Sigmoid colon (tissue), 7 donors: Measurements from ENCODE around the gene CD4. TPM values are rescaled to one million over a fixed set of nuclear protein-coding genes. Genes with fewer than 3 reads are reported as not detected.
"Not testable (repeated sequence)": the region's sequence is repeated elsewhere in the genome, so short reads cannot be mapped to it uniquely, and the experiment has no call there.

Experiments used
- DNase-seq: peaks from one replicate; pipeline ENCODE4 v3.0.0-alpha.2; 2019
- H3K27ac ChIP-seq, 4 donors: fragments of 200-600 bp; sonication (generic); one replicate each; pipeline ENCODE4 v1.5.1; 2016 to 2019; ENCODE audit warnings: mild to moderate bottlenecking in 1 of 4
- H3K27me3 ChIP-seq, 3 donors: fragments of 200-600 bp; sonication (generic); one replicate each; pipeline ENCODE4 v1.5.1; 2019; ENCODE audit warnings: mild to moderate bottlenecking in 1 of 3
- H3K36me3 ChIP-seq, 4 donors: fragments of 200-600 bp; sonication (generic); one replicate each; pipeline ENCODE4 v1.5.1; 2016 to 2019
- H3K4me1 ChIP-seq, 4 donors: fragments of 200-600 bp; sonication (generic); one replicate each; pipeline ENCODE4 v1.5.1; 2017 to 2019
- H3K4me3 ChIP-seq, 4 donors: fragments of 200-600 bp; sonication (generic); one replicate each; pipeline ENCODE4 v1.5.1; 2017 to 2019; ENCODE audit warnings: mild to moderate bottlenecking in 2 of 4, moderate library complexity in 1 of 4
- H3K9me3 ChIP-seq, 4 donors: fragments of 200-600 bp in 3 of 4; sonication (generic) in 3 of 4; one replicate each; pipeline versions ENCODE4 v1.5.1 to v1.6.1; 2013 to 2019
- EP300 ChIP-seq, 4 donors: sonication (generic); formaldehyde crosslinking; IDR thresholded peaks; one replicate each; pipeline ENCODE4 v1.6.1; 2017; ENCODE audit warnings: antibody characterized with exemption in 4 of 4
- POLR2A ChIP-seq, 2 donors: fragments of 450-650 bp; IDR thresholded peaks; one replicate each; pipeline ENCODE4 v1.6.1; 2016; ENCODE audit warnings: antibody characterized with exemption in 2 of 2, mild to moderate bottlenecking in 2 of 2, moderate library complexity in 2 of 2
- POLR2AphosphoS5 ChIP-seq, 4 donors: sonication (generic); formaldehyde crosslinking; IDR thresholded peaks; one replicate each; pipeline ENCODE4 v1.6.1; 2017; ENCODE audit warnings: antibody characterized with exemption in 4 of 4
- WGBS, 2 donors: extraction: QIAGEN DNeasy Blood & Tissue Kit; methylation state at CpG; one replicate each; pipeline ENCODE4 v1.1.7; 2013; 5-methylcytosine and 5-hydroxymethylcytosine counted together
- intact Hi-C: fragments of 100-400 bp; cut with DNase I; formaldehyde crosslinking; loops from one replicate; pipeline ENCODE4 v1.15.1; 2023
- polyA plus RNA-seq, 3 donors: library from polyadenylated mRNA; stranded (reverse); fragments of 200-250 nt; gene quantifications; one replicate each; pipeline ENCODE4 v1.2.3, GENCODE V29; 2013
- total RNA-seq, 4 donors: library from RNA; depleted of rRNA; stranded (reverse); fragments of >200 nt; gene quantifications; one replicate each; pipeline ENCODE4 v1.1.0, GENCODE V29; 2016
- TF ChIP-seq, protein P1 (sequence below), 4 experiments: fragments of 450-650 bp in 3 of 4; fragments of 200-600 bp in 1 of 4; IDR thresholded peaks; one replicate each; pipeline ENCODE4 v1.5.1; 2016 to 2019; ENCODE audit warnings: antibody characterized with exemption in 4 of 4, mild to moderate bottlenecking in 3 of 4, moderate library complexity in 2 of 4
- donor health status: healthy with polysubstance abuse.
- donor health status: Bipolar disorder and iron deficiency.
- donor health status: healthy.

The CD4 gene
- total RNA-seq (10 to 100 TPM in 3 of 4 donors, 1 to 10 TPM in 1; 2.5 to 12.8 (median 11.5) TPM), polyA plus RNA-seq (10 to 100 TPM in 2 of 3 donors, 1 to 10 TPM in 1; 4.8 to 29.7 (median 26.6) TPM)

DNA sequence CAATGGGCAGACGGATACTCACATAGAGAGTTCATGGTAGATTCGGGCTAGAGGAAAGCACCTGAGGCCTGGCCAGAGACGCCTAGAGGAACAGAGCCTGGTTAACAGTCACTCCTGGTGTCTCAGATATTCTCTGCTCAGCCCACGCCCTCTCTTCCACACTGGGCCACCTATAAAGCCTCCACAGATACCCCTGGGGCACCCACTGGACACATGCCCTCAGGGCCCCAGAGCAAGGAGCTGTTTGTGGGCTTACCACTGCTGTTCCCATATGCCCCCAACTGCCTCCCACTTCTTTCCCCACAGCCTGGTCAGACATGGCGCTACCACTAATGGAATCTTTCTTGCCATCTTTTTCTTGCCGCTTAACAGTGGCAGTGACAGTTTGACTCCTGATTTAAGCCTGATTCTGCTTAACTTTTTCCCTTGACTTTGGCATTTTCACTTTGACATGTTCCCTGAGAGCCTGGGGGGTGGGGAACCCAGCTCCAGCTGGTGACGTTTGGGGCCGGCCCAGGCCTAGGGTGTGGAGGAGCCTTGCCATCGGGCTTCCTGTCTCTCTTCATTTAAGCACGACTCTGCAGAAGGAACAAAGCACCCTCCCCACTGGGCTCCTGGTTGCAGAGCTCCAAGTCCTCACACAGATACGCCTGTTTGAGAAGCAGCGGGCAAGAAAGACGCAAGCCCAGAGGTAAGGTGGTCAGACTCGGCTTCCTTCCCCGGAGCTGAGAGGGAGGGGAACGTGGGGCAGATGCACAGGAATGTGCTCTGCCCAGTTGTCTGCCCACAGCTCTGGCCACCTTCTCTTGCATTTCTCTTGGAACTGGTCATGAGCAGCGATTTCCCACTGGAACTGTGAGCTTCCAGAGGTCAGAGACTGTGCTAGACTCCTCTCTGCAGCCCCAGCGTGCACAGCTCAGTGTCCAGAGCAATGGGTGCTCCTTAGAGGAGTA is at the start of gene CD4:
CD4 (plus strand) TSS at position 557 of the 953 bp plus-strand sequence. CDS start 10,611 bp downstream, outside the sequence.
- Histone ChIP-seq H3K4me1 (no peaks in the 10 kb centered on the region), H3K27ac (peak within 1 kb of the TSS; percentile 30 to 43 (median 36)), H3K36me3 (no peaks in the 10 kb centered on the region), H3K27me3 (no peaks in the 10 kb centered on the region), H3K9me3 (no peaks in the 10 kb centered on the region), H3K4me3 (peak within 1 kb of the TSS in 3 of 4 donors; percentile 16 to 36 (median 24))
- WGBS, 2 donors, result 52 to 60% methylated on average over 18 of the region's 18 CpGs
- TF ChIP-seq, protein P1, sequence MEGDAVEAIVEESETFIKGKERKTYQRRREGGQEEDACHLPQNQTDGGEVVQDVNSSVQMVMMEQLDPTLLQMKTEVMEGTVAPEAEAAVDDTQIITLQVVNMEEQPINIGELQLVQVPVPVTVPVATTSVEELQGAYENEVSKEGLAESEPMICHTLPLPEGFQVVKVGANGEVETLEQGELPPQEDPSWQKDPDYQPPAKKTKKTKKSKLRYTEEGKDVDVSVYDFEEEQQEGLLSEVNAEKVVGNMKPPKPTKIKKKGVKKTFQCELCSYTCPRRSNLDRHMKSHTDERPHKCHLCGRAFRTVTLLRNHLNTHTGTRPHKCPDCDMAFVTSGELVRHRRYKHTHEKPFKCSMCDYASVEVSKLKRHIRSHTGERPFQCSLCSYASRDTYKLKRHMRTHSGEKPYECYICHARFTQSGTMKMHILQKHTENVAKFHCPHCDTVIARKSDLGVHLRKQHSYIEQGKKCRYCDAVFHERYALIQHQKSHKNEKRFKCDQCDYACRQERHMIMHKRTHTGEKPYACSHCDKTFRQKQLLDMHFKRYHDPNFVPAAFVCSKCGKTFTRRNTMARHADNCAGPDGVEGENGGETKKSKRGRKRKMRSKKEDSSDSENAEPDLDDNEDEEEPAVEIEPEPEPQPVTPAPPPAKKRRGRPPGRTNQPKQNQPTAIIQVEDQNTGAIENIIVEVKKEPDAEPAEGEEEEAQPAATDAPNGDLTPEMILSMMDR (IDR thresholded peaks at IDR 0.05), result no peak
- TF ChIP-seq POLR2AphosphoS5 (IDR thresholded peaks at IDR 0.05) (peak in 2 of 4 donors; percentile 40 to 41), POLR2A (IDR thresholded peaks at IDR 0.05) (peak in 1 of 2 donors; percentile 25), EP300 (IDR thresholded peaks at IDR 0.05) (no peak)
- intact Hi-C loops, result no loop called here
- DNase-seq, result no peak

DNA sequence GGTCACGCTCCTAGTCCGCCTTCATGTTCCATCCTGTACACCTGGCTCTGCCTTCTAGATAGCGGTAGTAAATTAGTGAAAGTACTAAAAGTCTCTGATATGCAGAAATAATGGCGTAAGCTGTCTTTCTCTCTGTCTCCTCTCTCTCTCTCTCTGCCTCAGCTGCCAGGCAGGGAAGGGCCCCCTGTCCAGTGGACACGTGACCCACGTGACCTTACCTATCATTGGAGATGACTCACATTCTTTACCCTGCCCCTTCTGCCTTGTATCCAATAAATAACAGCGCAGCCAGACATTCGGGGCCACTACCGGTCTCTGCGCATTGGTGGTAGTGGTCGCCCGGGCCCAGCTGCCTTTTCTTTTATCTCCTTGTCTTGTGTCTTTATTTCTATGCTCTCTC is 47.2 kb upstream of the CD4 start:
- intact Hi-C loops, H3K4me3 ChIP-seq, H3K27ac ChIP-seq, DNase-seq, H3K27me3 ChIP-seq, H3K9me3 ChIP-seq, H3K4me1 ChIP-seq: not testable (repeated sequence)
- WGBS, 2 donors, result 75 to 89% methylated on average over 12 of the region's 12 CpGs
- H3K36me3 ChIP-seq, result peaks cover 0 to 11% (median 2%) of the 10 kb centered on the region in 4 donors

DNA sequence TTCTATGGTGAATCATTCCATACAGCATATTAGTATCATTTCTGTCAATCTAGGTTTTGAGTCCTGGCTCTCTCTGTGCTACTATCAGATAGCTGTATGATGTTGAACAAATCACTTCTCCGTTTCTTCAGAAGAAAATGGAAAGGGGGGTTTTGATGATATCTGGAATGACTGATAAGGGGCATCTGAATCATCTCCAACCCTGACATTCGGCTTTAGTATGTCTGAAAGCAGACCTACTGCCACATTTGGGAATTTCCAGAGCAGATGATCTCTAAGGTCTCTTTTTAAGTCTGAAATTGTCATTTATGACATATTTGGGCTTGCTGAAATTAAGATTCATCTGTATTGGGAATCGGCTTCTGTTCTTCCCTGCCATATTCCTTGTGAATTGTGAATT is 46.5 kb upstream of the CD4 start:
- Histone ChIP-seq H3K4me1 (no peaks in the 10 kb centered on the region), H3K4me3 (no peak overlapping the region), H3K27me3 (no peaks in the 10 kb centered on the region), H3K36me3 (peaks cover 1 to 18% (median 7%) of the 10 kb centered on the region in 4 donors), H3K9me3 (no peaks in the 10 kb centered on the region), H3K27ac (no peak overlapping the region)
- WGBS, 2 donors, result 73 to 86% methylated on average over 3 of the region's 3 CpGs
- no peak for DNase-seq
- intact Hi-C loops, result no loop called here
- TF ChIP-seq EP300 (IDR thresholded peaks at IDR 0.05) (no peak), POLR2AphosphoS5 (IDR thresholded peaks at IDR 0.05) (no peak), POLR2A (IDR thresholded peaks at IDR 0.05) (no peak)
- TF ChIP-seq, protein P1 (IDR thresholded peaks at IDR 0.05), result no peak

DNA sequence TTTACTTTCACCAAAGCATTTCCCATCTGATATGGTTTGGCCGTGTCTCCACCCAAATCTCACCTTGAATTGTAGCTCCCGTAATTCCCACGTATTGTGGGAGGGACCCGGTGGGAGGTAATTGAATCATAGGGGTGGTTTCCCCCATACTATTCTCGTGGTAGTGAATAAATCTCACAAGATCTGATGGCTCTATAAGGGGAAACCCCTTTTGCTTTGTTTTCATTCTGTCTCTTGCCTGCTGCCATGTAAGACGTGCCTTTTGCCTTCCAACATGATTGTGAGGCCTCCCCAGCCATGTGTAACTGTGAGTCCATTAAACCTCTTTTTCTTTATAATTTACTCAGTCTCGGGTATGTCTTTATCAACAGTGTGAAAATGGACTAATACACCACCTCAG is 46.0 kb upstream of the CD4 start:
- H3K4me1 ChIP-seq, intact Hi-C loops, H3K4me3 ChIP-seq, H3K9me3 ChIP-seq, DNase-seq, H3K27me3 ChIP-seq, H3K27ac ChIP-seq: not testable (repeated sequence)
- WGBS, 2 donors, result 37 to 63% methylated on average over 7 of the region's 7 CpGs
- peaks cover 6 to 23% (median 12%) of the 10 kb centered on the region in 4 donors for H3K36me3 ChIP-seq

DNA sequence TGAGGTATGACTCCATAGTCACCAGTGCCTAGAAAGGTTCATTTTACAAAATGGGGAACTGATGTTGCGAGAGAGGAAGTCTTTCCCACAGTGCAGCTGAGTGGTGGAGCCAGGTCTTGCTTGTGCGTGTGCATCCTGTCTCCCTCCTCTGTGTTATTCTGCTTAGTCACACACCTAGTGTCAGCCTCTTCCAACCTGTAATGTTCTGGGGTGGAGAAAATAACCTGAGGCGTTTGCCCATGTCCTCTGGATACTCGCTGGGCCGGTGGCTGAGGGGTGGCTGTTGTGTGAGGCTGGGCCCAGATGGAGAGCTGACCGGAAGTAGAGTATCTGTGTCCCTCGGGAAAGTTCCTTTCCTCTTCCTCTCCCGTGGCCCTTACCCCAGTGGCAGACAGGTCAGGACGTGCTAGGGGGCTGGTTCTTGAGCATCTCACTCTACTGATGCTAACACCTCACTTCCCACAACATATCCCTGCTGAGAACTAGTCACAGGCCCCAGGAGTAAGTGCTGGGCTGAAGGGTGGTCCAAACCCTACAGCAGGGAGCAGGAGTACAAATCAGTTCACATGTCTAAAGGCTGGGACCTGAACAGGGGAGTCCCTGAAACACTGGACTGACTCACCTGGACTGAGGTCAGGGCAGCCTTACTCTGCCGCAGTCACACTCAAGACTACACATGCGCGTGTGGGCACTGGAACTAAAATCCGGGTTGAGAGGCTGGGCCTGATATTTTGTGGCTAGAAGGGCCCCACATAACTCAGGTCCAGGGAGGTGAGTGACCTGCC is 43.4 kb upstream of the CD4 start:
- intact Hi-C loops, result no loop called here

More for the DNA sequence above, 43.4 kb upstream of the CD4 start:
- peaks cover 30 to 49% (median 38%) of the 10 kb centered on the region in 4 donors for H3K36me3 ChIP-seq
- no peaks in the 10 kb centered on the region for H3K9me3 ChIP-seq
- TF ChIP-seq, protein P1 (IDR thresholded peaks at IDR 0.05), result no peak
- TF ChIP-seq POLR2AphosphoS5 (IDR thresholded peaks at IDR 0.05), result no peak
- TF ChIP-seq POLR2A (IDR thresholded peaks at IDR 0.05), result no peak
- no peak for TF ChIP-seq EP300 (IDR thresholded peaks at IDR 0.05)
- no peaks in the 10 kb centered on the region for H3K27me3 ChIP-seq
- H3K27ac ChIP-seq, result peak overlapping the region in 1 of 4 donors; percentile 45
- DNase-seq, result no peak
- H3K4me1 ChIP-seq, result peaks cover 0 to 3% (median 0%) of the 10 kb centered on the region in 4 donors
- WGBS, 2 donors, result 60 to 78% methylated on average over 13 of the region's 13 CpGs
- H3K4me3 ChIP-seq, result no peak overlapping the region
